ENCODE measurements around the gene PDCD11.
"Not testable (repeated sequence)": the region's sequence is repeated elsewhere in the genome, so short reads cannot be mapped to it uniquely, and the experiment has no call there.

The PDCD11 gene

DNA sequence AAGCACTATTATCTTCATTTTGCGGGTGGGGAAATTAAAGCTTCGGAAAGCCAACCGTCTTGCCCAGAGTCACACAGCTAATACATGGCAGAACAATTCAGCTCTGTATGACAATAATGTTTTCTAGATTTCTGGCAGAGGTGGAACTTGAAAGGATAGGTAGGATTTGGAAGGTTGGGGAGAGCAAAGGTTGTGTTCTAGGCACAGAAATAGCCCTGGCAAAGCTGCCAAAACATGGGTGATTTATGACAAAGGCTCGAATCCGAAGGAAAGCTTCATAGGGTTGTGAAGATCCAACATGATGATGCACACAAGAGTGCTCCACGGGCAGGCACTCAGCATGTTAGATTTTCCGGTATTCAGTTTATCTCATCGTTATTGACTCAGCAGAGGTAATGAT, 19.2 kb downstream of the PDCD11 start:
- H3K4me1 ChIP-seq (ENCODE audit: low read depth, poor library complexity, severe bottlenecking), result no peaks in the 10 kb centered on the region
- TF ChIP-seq, protein P1, sequence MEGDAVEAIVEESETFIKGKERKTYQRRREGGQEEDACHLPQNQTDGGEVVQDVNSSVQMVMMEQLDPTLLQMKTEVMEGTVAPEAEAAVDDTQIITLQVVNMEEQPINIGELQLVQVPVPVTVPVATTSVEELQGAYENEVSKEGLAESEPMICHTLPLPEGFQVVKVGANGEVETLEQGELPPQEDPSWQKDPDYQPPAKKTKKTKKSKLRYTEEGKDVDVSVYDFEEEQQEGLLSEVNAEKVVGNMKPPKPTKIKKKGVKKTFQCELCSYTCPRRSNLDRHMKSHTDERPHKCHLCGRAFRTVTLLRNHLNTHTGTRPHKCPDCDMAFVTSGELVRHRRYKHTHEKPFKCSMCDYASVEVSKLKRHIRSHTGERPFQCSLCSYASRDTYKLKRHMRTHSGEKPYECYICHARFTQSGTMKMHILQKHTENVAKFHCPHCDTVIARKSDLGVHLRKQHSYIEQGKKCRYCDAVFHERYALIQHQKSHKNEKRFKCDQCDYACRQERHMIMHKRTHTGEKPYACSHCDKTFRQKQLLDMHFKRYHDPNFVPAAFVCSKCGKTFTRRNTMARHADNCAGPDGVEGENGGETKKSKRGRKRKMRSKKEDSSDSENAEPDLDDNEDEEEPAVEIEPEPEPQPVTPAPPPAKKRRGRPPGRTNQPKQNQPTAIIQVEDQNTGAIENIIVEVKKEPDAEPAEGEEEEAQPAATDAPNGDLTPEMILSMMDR (conservative IDR thresholded peaks at IDR 0.05; ENCODE audit: low read depth, low read length), result no peak
- no peak overlapping the region for H3K4me2 ChIP-seq
- no peaks in the 10 kb centered on the region for H3K79me2 ChIP-seq (ENCODE audit: insufficient read depth, low read depth)
- no peak overlapping the region for H3K4me3 ChIP-seq (IDR thresholded peaks at IDR 0.05; ENCODE audit: insufficient read depth, low read depth, low read length)
- no peaks in the 10 kb centered on the region for H3K27me3 ChIP-seq (ENCODE audit: insufficient read depth, low read depth)
- no peaks in the 10 kb centered on the region for H4K20me1 ChIP-seq (ENCODE audit: insufficient read depth)
- H2AFZ ChIP-seq (ENCODE audit: low read depth), result no peak overlapping the region
- peaks cover 27% of the 10 kb centered on the region; the same call in 1 of the 2 replicates for H3K36me3 ChIP-seq (ENCODE audit: insufficient read depth)
- no peak overlapping the region for H3K9ac ChIP-seq
- H3K27ac ChIP-seq, result no peak overlapping the region

DNA sequence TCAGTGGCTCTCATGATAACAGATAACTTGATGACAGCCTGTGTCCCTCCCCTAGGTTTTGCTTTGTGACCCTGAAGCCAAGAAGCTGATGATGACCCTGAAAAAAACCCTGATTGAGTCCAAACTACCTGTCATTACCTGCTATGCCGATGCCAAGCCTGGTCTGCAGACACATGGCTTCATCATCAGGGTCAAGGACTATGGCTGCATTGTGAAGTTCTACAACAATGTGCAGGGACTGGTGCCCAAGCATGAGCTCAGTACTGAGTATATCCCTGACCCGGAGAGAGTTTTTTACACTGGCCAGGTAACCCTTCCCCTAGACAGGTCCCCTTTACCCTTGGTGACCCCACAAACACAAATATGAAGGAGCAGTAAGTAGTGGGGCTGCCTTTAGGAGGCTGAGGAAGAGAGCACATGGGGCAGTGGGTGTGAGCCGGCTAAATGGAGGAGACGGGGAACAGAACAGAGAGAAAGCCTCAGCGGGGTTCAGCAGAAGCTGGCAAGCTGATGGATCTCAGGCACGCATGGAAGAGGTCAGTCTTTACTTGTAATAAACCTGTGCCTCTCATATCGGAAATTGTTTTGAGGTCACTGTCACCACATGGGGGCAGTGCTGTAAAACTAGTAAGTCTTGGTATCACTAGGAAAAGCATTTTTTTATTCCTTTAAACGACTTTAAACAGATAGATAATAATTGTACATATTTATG, 20.2 kb downstream of the PDCD11 start:
- H3K27ac ChIP-seq, result no peak overlapping the region
- no peak overlapping the region for H2AFZ ChIP-seq (ENCODE audit: low read depth)
- H3K79me2 ChIP-seq (ENCODE audit: insufficient read depth, low read depth), result no peaks in the 10 kb centered on the region
- no peak overlapping the region for H3K4me3 ChIP-seq (IDR thresholded peaks at IDR 0.05; ENCODE audit: insufficient read depth, low read depth, low read length)
- TF ChIP-seq, protein P1 (conservative IDR thresholded peaks at IDR 0.05; ENCODE audit: low read depth, low read length), result peak; percentile 70
- no peaks in the 10 kb centered on the region for H4K20me1 ChIP-seq (ENCODE audit: insufficient read depth)
- peaks cover 23% of the 10 kb centered on the region; the same call in 1 of the 2 replicates for H3K36me3 ChIP-seq (ENCODE audit: insufficient read depth)
- no peak overlapping the region for H3K9ac ChIP-seq
- no peak overlapping the region for H3K4me2 ChIP-seq
- no peaks in the 10 kb centered on the region for H3K4me1 ChIP-seq (ENCODE audit: low read depth, poor library complexity, severe bottlenecking)
- no peaks in the 10 kb centered on the region for H3K27me3 ChIP-seq (ENCODE audit: insufficient read depth, low read depth)

DNA sequence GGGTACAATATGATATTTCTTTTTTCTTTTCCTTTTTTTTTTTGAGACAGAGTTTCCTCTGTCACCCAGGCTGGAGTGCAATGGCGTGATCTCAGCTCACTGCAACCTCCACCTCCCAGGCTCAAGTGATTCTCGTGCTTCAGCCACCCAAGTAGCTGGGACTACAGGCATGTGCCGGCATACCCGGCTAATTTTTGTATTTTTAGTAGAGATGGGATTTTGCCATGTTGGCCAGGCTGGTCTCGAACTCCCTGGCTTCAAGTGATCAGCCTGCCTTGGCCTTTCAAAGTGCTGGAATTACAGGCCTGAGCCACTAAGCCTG, 20.7 kb downstream of the PDCD11 start:
- not testable (repeated sequence) for H3K27me3 ChIP-seq (ENCODE audit: insufficient read depth, low read depth); H3K79me2 ChIP-seq (ENCODE audit: insufficient read depth, low read depth); H3K4me3 ChIP-seq (IDR thresholded peaks at IDR 0.05; ENCODE audit: insufficient read depth, low read depth, low read length); H2AFZ ChIP-seq (ENCODE audit: low read depth); H3K9ac ChIP-seq; H4K20me1 ChIP-seq (ENCODE audit: insufficient read depth); H3K27ac ChIP-seq; H3K4me1 ChIP-seq (ENCODE audit: low read depth, poor library complexity, severe bottlenecking); H3K4me2 ChIP-seq
- H3K36me3 ChIP-seq (ENCODE audit: insufficient read depth), result peaks cover 23% of the 10 kb centered on the region; the same call in 1 of the 2 replicates
- TF ChIP-seq, protein P1 (conservative IDR thresholded peaks at IDR 0.05; ENCODE audit: low read depth, low read length), result peak; percentile 29; the same call in 1 of the 2 replicates

DNA sequence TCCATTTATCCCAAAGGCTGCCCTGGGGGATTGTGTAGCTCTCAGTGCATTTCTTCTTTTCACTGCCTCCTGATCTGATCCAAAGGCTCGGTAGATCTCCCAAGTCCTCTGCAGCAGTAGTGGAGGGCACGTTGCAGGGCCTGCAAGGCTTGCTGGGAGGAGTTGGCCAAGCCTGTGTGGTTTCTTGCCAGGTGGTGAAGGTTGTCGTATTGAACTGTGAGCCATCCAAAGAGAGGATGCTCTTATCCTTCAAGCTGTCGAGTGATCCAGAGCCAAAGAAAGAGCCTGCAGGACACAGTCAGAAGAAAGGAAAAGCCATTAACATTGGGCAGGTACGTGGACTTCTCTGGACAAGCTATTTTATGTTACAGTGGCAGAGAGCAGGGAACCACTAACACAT, 21.2 kb downstream of the PDCD11 start:
- no peak overlapping the region for H3K27ac ChIP-seq
- no peaks in the 10 kb centered on the region for H3K27me3 ChIP-seq (ENCODE audit: insufficient read depth, low read depth)
- no peaks in the 10 kb centered on the region for H3K4me1 ChIP-seq (ENCODE audit: low read depth, poor library complexity, severe bottlenecking)
- H3K4me3 ChIP-seq (IDR thresholded peaks at IDR 0.05; ENCODE audit: insufficient read depth, low read depth, low read length), result no peak overlapping the region
- no peak overlapping the region for H3K9ac ChIP-seq
- H2AFZ ChIP-seq (ENCODE audit: low read depth), result no peak overlapping the region
- no peaks in the 10 kb centered on the region for H3K79me2 ChIP-seq (ENCODE audit: insufficient read depth, low read depth)
- no peak overlapping the region for H3K4me2 ChIP-seq
- TF ChIP-seq, protein P1 (conservative IDR thresholded peaks at IDR 0.05; ENCODE audit: low read depth, low read length), result no peak
- H3K36me3 ChIP-seq (ENCODE audit: insufficient read depth), result peaks cover 23% of the 10 kb centered on the region; the same call in 1 of the 2 replicates
- no peaks in the 10 kb centered on the region for H4K20me1 ChIP-seq (ENCODE audit: insufficient read depth)

All from KMS-11 (cell line).